Hematopoietic multipotent progenitor cell treated with erythropoietin and hydrocortisone succinate and interleukin-3 and kit ligand, for 8 days (in vitro differentiated cells): Measurements from ENCODE around the gene ZMPSTE24.

ENCODE experiments used
- DNase-seq: peaks from one replicate; pipeline ENCODE4 v3.0.0-alpha.2; 2015

The ZMPSTE24 gene

DNA sequence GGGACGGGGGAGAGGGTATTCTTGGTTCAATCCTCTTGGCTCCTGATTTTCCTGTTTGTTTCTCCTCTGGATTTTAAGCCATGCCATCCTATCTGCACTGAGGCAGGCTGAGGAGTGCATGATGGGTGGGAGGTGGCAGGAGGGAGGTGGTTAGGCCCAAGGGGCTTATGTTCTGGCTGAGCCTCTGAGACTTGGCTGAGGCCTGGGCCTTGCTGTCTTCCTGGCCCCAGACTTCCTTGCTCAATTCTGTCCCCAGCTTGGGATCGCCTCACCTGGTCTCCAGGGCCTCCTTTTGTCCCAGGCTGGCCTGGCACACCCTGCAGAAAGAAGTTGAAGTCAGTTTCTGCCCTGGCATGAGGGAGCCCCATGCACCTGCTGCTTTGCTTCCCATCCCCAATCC is 47.8 kb downstream of the ZMPSTE24 start:
- no peak for DNase-seq

DNA sequence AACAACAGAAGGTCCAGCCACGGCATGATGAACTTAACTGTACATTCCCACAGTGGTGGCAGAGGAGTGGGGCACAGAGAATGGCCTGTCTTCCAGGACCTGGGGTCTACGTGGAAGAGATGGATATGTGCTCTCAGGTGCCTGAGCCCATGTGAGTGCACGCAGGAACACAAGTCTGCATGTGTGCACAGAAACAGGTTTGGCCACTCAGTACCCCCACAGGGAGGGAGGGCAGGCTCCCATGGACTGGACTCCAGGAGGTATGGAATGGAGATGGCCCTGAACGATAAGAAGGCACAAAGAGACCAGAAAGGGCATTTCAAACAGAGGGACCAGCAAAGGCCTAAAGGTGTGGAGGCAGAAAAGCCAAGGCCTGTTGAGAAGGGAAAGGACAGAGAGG is 48.3 kb downstream of the ZMPSTE24 start:
- no peak for DNase-seq

GRCh38 chr1:40307186-40307585 is 49.1 kb downstream of the ZMPSTE24 start:
- no peak for DNase-seq

GRCh38 chr1:40308036-40308727 is 50.1 kb downstream of the ZMPSTE24 start:
- DNase-seq = no peak

DNA sequence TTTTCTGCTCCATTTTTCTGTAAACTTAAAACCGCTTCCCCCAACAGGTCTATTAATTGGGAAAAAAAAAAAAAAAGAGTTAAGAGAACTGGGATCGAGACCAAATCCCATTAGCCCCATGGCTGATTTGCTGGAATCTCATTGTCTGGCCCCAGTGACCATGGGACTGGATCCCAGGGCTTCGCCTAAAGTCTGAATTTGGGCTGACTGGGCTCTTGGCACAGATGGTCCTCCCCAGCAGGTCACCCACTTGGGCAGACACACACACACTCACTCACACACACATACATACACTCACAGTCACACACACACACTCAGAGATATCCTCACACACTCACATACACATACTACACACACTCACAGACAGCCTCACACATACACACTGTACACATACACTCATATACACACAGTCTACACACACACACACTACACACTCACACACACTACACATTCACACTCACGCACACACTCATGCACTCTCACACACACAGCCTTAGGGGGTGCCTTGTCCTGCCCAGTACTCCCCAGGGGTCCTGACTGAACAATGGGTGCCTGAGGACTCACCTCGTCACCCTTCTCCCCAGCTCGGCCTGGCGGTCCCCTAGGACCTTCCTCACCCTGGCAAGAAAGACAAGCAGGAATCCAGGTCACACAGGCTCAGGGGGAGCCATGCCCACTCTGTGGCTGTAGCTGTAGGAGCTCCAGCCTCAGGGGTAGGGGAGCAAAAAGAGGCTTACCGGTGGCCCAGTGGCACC is 51.5 kb downstream of the ZMPSTE24 start:
- DNase-seq = no peak

GRCh38 chr1:40310129-40310461 is 52.1 kb downstream of the ZMPSTE24 start:
- no peak for DNase-seq

- no peak for DNase-seq
Measured at GRCh38 chr1:40310983-40311642, 53.1 kb downstream of the ZMPSTE24 start.

- no peak for DNase-seq
Measured at GRCh38 chr1:40311692-40312091, 53.7 kb downstream of the ZMPSTE24 start.

DNA sequence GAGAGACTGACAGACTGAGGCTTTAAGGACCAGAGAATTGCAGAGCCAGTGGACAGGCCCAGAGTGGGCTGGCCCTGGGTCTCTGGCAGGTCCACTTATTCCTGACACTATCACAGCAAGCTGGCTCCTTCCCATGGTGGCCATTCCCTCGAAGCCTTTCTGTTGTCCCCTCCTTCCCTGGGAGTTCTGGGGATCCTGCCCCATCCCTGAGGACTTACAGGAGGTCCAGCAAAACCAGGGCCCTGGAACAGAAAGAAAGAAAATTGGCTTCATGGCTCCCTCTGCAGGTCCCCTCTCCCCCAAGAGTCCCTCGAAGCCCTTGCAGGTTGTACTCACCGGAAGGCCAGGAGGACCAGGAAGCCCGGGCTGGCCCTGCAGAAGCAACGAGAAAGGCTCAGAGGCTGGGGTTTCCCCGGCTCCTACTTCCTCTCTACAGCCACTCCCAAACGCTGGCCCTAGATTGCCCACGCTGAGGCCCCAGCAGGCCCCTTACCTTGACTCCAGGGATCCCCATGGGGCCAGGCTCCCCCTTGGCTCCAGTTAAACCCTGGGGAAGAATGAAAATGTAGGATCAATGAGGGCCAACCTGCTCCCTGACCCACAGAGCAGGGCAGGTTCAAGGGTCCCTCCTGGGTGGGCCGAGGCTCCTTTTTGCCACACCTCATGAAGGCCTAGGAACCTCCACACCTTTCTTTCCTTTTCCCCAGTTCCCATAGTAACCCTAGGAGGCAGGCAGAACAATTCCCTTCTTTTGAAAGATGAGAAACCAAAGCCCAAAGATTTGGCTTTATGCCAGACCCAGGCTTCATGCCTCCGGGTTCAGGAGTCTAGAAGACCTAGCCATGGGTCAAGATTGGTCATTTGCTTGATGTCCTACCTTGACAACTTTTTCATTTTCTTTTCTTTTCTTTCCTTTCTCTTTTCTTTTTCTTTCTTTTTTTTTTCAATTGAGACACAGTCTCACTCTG is 54.5 kb downstream of the ZMPSTE24 start:
- peak; percentile 15 for DNase-seq

- DNase-seq = no peak
Measured at GRCh38 chr1:40313329-40313957, 55.4 kb downstream of the ZMPSTE24 start.

DNA sequence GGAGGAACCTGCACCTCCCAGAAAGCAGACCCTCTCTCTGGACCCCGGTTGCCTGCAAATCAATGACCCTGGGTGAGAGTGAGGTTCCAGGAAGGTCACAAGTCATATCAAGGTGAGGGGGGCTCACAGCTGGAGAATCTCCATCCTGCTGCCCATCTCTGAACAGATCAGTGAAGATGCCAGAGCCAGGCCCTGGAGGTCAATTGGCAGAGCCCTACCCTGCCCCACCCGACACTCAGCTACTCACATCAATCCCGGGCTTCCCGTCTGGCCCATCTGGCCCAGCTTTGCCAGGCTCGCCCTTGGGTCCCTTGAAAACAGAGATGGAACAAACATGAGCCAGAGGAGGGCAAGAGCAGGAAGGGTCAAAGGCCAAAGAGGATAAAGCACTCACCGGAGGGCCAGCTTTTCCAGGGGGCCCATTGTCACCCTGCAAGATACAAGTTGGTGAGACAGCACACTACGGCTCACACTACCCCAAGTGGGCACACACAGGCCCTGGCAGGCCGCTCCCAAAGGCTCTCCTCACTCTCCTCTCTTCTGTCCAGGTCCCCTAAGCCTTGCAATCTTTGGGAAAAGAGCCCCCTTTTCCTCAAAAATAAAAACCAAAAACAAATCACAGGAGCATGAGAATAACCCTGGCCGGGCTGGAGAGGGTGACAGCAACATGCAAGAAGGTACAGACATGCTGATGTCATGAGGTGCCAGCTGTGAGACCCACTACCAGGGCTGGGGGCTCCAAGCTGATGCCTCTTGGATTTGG is 56.1 kb downstream of the ZMPSTE24 start:
- no peak for DNase-seq

DNA sequence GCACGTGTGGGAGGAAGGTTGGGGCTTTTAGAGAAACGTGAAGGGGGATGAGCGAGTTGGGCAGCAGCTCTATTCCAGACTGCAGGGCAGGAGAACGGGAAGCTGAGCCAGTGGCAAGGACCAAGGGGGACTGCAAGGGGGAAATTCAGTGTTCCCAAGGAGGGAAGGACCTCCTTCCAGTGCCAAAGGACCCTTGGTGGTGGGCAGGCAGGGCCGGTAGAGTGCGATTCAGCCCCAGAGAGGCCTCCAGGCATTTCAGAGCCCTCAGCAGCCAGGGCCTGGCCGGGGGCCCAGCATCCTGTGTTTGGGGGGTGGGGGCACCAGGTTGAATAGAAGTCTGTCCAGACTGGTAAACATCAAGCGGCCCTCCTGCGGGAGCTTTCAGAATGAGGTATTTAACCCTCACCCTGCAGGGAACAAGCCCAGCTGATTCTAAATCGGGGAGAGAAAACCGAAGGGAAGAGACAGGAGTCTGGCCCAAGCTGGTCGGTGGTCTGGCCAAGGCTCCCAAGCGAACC is 56.7 kb downstream of the ZMPSTE24 start:
- no peak for DNase-seq

GRCh38 chr1:40315239-40315794 is 57.3 kb downstream of the ZMPSTE24 start:
- DNase-seq = peak; percentile 83

DNA sequence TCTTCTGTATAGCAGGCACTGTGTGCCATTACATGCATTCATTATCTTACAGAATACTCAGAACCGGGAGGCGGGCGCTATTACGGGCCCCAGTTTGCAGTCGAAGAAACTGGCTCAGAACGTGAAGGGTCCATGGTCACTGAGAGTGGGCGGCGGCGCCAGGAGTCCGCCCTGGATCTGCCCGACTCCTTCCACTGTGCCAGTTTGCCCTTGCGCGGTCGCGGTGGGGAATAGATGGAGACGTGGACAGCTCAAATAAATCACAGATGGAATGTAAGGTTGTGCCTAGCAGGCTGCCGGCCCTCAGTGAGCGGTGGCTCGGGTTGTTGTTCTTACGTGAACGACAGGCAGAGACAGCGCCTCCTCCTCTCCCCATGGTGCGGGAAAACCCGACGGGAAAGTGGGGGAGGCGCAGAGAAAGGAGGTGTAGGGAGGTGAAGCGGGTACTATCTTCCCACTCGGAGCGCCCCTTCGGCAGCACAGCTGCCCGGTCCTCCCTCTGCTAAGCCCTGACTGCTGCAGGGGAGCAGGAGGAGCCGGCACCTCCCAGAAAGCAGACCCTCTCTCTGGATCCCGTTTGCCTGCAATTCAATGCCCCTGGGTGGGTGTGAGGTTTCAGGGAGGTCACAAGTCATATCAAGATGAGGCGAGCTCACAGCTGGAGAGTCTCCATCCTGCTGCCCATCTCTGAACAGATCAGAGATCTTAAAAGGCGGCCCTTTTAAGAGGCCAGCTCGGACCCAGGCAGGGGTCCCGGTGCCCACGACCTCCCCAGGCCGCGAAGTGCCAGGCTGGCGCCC is 58.0 kb downstream of the ZMPSTE24 start:
- DNase-seq = peak; percentile 18

DNA sequence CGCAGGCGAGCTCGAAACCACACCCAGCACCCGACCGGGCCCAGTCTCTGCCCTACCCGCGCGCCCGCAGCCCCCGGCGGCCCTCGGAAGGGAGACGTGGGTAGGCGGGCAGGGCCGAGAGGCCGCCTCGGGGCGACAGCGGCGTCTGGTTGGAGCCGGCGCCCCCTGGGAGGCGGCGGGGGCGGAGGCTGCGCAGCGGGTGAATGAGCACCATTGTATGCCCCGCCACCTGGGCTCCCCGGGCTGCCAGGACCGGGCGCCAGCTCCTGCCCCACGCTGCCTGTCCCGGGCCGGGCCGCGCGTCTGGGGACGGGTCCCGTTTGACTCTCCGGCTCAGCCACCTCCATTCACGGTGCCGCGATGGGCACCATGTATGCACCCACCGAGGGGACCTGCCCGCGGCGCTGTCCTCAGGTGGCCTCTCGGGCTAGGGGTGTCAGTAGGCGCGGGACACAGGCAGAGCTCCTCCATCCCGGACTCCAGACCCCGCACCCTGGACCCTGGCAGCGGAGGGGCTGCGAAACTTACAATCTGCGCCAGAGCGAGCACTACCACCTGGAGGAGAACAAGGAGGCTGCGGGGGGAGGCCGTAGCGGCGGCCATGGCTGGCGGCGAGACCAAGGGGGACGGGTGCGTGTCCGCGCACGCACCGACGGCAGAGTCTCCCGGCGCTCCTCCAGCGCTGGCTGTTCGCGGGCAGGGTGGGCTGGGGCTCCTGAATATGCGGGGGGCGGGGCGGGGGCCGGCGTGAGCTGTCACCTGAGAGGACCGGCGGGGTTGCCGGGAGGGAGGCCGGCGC is 58.8 kb downstream of the ZMPSTE24 start, which contains the start of gene COL9A2:
Gene COL9A2 (minus strand): TSS at position 692 of the 799 bp plus-strand sequence. CDS start 89 bp downstream, at position 603.
- DNase-seq = no peak

GRCh38 chr1:40317394-40318074 is 59.5 kb downstream of the ZMPSTE24 start:
- DNase-seq = no peak

GRCh38 chr1:40318476-40318875 is 60.4 kb downstream of the ZMPSTE24 start:
- no peak for DNase-seq

- peak; percentile 28 for DNase-seq
Measured at GRCh38 chr1:40318970-40319621, 61.1 kb downstream of the ZMPSTE24 start.
